Embryonic facial prominence (tissue), 1 donor: ENCODE results near the gene ZBTB25.

ENCODE experiments used
- DNase-seq: peaks from one replicate; pipeline ENCODE4 v3.0.0-alpha.2; 2016; ENCODE audit errors: extremely low spot score

Gene ZBTB25

GRCh38 chr14:64515053-64515452, 11.4 kb upstream of the ZBTB25 start:
- no peak for DNase-seq

DNA sequence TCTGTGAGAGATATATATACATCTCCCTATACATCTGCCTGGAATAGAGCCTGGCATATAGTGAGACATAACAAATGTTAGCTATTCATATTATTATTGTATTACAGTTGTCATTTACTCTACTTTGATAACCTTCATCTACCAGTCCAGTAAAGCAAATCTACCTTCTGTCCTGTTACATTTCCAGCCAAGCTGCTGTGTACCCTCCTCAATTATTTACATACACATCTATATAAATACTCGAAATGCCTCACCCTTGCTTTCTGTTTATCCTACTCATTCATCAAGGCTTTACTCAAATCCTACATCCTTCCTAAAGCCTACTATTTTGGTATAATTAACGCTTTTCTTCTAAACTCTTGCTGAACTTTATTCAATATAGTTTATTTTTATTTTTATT, 9.6 kb upstream of the ZBTB25 start:
- no peak for DNase-seq

- DNase-seq: no peak
Measured at GRCh38 chr14:64510825-64511671, 7.4 kb upstream of the ZBTB25 start.

DNA sequence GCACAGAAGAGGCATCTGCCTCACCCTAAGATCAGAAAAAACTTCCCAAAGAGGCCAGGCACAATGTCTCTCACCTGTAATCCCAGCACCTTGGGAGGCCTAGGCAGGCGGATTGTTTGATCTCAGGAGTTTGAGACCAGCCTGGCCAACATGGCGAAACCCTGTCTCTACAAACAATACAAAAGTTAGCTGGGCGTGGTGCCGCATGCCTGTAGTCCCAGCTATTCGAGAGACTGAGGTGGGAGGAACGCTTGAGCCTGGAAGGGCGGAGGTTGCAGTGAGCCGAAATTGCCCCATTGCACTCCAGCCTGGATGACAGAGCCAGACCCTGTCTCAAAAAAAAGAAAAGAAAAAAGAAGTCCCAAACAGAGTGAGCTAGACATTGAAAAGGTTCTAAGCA, 5.4 kb upstream of the ZBTB25 start:
- DNase-seq: no peak

GRCh38 chr14:64508215-64508776, 4.7 kb upstream of the ZBTB25 start:
- DNase-seq: no peak

GRCh38 chr14:64507376-64508156, 3.9 kb upstream of the ZBTB25 start:
- DNase-seq: no peak

- no peak for DNase-seq
Measured at GRCh38 chr14:64506721-64507120, 3.1 kb upstream of the ZBTB25 start.

DNA sequence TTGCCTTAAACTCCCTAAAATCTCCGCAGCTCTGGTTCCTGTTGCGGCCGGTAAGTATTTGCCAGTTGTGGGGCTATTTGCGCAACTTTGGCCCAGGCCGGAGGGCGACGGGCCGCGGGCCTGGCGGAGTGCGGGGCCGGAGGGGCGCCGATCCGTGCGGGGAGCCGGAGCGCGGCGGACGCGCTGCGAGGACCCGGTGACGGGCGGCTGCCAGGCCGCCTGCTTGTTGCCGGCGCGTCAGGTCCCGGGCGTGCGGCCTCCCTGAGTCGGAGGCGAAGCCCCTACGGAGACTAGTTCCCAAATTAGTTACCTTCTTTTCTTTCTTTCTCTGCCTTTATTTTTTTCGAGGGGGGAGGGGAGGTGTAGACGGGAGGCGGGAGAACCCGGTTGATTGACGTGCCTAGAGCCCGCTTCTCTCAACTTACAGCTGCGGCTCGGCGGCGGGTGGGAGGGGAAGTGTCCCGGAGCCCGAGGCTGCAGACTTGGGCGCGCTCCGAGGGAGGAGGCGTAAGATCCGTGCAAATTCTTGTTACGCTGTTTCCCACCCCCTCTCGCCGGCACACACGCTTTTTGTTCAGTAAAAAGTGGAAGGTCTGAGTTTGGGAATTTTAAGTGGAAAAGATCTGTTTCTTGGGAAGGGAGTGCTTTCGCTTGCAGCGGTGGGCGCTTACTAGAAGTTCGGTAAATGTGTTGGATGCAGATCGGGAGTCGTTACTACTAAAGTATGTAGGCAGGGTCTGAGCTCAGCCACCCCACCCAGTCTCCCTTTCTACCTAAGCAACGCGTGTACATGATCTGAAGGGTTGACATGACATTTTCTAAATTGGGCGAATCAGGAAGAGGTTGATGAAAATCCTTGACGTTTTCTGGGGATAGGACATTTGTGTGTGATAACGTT, 1.5 kb upstream of the ZBTB25 start:
- DNase-seq: peak; percentile 85

- DNase-seq: peak; percentile 68
Measured at GRCh38 chr14:64504310-64504896, 765 bp upstream of the ZBTB25 start, which contains the start of gene ZBTB1. TSS of gene ZBTB1 (plus strand) at chr14:64504770. CDS start at chr14:64521505, 16,735 bp downstream.

- no peak for DNase-seq
Measured at GRCh38 chr14:64502887-64503433, 678 bp downstream of the ZBTB25 start.

- DNase-seq: no peak
Measured at GRCh38 chr14:64502456-64502855, 1.2 kb downstream of the ZBTB25 start.

GRCh38 chr14:64501411-64502171, 2.0 kb downstream of the ZBTB25 start:
- DNase-seq: no peak

DNA sequence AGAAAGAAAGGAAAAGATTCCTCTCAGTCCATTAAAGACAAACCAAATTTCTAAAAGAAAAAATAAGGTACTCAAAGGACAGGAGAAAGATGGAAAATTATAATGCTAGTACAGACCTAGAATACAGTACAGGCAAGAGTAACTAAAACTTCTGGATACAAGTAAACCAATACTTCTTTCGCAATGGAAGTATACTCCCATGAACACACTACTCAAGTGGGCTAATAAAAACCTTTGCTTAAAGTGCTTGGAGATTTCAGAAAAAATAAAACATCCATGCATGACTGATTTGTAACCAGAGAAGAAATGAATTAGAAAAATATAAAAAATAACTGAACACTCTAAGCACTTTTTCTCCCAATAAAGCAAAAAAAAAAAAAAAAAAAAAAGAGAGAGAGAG, 3.5 kb downstream of the ZBTB25 start:
- DNase-seq: no peak

DNA sequence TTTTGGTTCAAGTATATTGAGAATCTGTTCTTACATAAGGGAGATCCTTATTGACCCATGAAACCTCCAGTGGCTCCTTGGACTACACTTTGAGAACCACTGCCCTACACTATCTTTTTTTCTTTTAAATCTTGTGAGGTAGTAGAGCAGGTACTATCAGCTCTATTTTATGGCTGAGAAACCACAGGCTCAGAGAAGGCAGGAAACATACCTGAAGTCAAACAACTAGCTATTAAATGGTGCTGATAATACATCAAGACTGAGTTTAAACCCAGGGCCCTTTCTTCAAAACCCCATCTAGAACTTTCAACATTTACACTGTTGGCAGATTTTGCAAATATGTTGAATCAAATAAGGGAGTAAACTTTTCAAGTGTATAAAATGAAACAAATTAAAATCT, 6.9 kb downstream of the ZBTB25 start:
- DNase-seq: no peak

GRCh38 chr14:64495252-64495651, 8.4 kb downstream of the ZBTB25 start:
- no peak for DNase-seq

GRCh38 chr14:64493455-64493854, 10.2 kb downstream of the ZBTB25 start:
- no peak for DNase-seq

- no peak for DNase-seq
Measured at GRCh38 chr14:64491637-64492036, 12.0 kb downstream of the ZBTB25 start.

GRCh38 chr14:64488590-64489099, 15.0 kb downstream of the ZBTB25 start:
- no peak for DNase-seq

DNA sequence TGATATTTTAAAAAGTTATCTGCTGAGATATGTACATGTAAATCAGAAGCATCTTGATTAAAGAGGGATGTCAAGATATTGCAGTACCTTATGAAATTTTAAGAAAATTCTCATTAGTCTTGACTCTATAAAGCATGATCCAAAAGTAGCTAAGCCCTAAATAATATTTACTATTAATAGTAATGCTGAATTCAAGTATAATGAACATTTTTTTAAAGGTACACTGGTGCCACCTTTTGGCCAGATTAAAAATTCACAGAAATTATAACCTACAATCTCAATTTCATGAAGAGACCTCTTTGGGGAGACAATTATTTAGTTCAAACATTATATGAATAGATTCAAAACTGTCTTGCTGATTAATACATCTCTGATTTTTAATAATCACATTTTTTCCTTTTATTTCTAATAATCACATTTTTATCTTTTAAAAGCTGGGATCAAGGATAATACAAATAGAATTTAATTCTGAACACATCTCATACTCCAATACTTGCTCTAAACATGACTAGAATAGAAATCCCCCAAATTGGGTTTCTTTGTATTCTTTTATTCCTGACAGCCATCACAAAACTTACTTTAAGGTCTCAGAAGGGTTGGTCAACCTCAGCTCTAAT, 24.9 kb downstream of the ZBTB25 start:
- no peak for DNase-seq
